ENCODE results near the gene UBL7. TPM values are rescaled to one million over a fixed set of nuclear protein-coding genes. Genes with fewer than 3 reads are reported as not detected.

Gene UBL7
- total and polyA plus RNA-seq, 2 of the 8 experiments (the other 6 are each of a cell fraction or from before 2014, with no cell fraction given), result 71.5 to 183 TPM

- DNase-seq (ENCODE audit: low read depth in 1 of 2, low spot score in 2 of 2) (no peak), FAIRE-seq (no peak)
- Histone ChIP-seq H4K20me1 (replicated peaks in 1 of 2; ENCODE audit: control insufficient read depth in 1 of 2, insufficient read depth in 2 of 2, low read length in 2 of 2) (peaks cover 0 to 2% of the 10 kb centered on the region in 2 experiments), H3K27ac (ENCODE audit: low read depth, low read length) (no peak overlapping the region), H3K14ac (ENCODE audit: insufficient read length) (no peak overlapping the region), H3K36me3 (ENCODE audit: control insufficient read depth in 2 of 4, insufficient read depth in 4 of 4, low read length in 3 of 4) (peaks cover 6 to 44% (median 17%) of the 10 kb centered on the region in 4 experiments; a peak in 7 of 8 replicates), H3K4me2 (ENCODE audit: insufficient read depth in 1 of 2, low read depth in 2 of 2, low read length in 2 of 2) (no peak overlapping the region), H2AFZ (ENCODE audit: low read length) (no peak overlapping the region), H2BK15ac (ENCODE audit: low read length) (no peak overlapping the region), H3K23me2 (ENCODE audit: low read depth, low read length) (no peaks in the 10 kb centered on the region), H3K27me3 (replicated peaks in 1 of 4; ENCODE audit: control insufficient read depth in 3 of 4, extremely low read depth in 1 of 4, insufficient read depth in 3 of 4, low read length in 3 of 4) (no peaks in the 10 kb centered on the region), H3K23ac (ENCODE audit: insufficient read length) (no peak overlapping the region), H3K4me3 (ENCODE audit: extremely low read depth in 1 of 4, insufficient read depth in 2 of 4, low read depth in 3 of 4, low read length in 4 of 4) (no peak overlapping the region), H4K8ac (ENCODE audit: extremely low read depth, insufficient read depth, low read length) (no peak overlapping the region), H3K79me2 (ENCODE audit: control insufficient read depth in 1 of 2, insufficient read depth in 2 of 2, low read length in 2 of 2) (no peaks in the 10 kb centered on the region), H3K9ac (replicated peaks in 1 of 4; ENCODE audit: extremely low read depth in 1 of 4, low read depth in 3 of 4, low read length in 3 of 4) (no peak overlapping the region), H2BK12ac (ENCODE audit: low read depth, low read length) (no peak overlapping the region), H4K91ac (replicated peaks; ENCODE audit: insufficient read length, low read length) (no peak overlapping the region), H3K79me1 (ENCODE audit: low read depth, low read length) (no peaks in the 10 kb centered on the region; the same call in 1 of the 2 replicates), H2BK120ac (replicated peaks; ENCODE audit: low read depth, low read length) (no peak overlapping the region), H2AK5ac (ENCODE audit: low read depth, low read length) (no peak overlapping the region), H3K4ac (replicated peaks; ENCODE audit: insufficient read length, low read depth, low read length) (no peak overlapping the region), H3K4me1 (replicated peaks in 1 of 4; ENCODE audit: control insufficient read depth in 3 of 4, insufficient read depth in 4 of 4, low read length in 3 of 4) (no peaks in the 10 kb centered on the region; a peak in 1 of 7 replicates), H4K5ac (ENCODE audit: insufficient read length, low read depth, low read length) (no peak overlapping the region), H3K56ac (replicated peaks; ENCODE audit: insufficient read length, low read depth, low read length) (no peak overlapping the region), H2BK5ac (ENCODE audit: low read depth, low read length) (no peak overlapping the region), H3K18ac (ENCODE audit: extremely low read depth, low read length) (no peak overlapping the region), H3K9me3 (ENCODE audit: insufficient read depth in 2 of 2, low read depth in 1 of 2, low read length in 1 of 2) (no peaks in the 10 kb centered on the region), H2BK20ac (ENCODE audit: low read length) (no peak overlapping the region)
- no peak for TF ChIP-seq TCF12 (IDR thresholded peaks at IDR 0.05; ENCODE audit: low read depth, low read length)
- TF ChIP-seq TEAD4 (IDR thresholded peaks at IDR 0.05; ENCODE audit: low read depth, low read length), result no peak
- no peak for TF ChIP-seq E2F6 (IDR thresholded peaks at IDR 0.05)
- TF ChIP-seq EGR1 (IDR thresholded peaks at IDR 0.05; ENCODE audit: borderline replicate concordance, low read depth, low read length), result no peak
- 88% methylated on average over 12 of the region's 12 CpGs; no CpG with 5 or more reads in 1 of the 2 experiments for WGBS, 2 experiments (ENCODE audit: extremely low coverage in 1 of 2, insufficient coverage in 1 of 2, insufficient read length in 1 of 2, insufficient replicate concordance in 2 of 2, low coverage in 1 of 2, low lambda C conversion rate in 2 of 2, missing lambda C conversion rate in 1 of 2)
- ChIA-PET POLR2A (ENCODE audit: partially characterized antibody) (interaction anchor here (0.8 to 1.8 kb wide), 4 partner anchors 9 to 19 kb away, joined by 3 to 7 read pairs (median 4); partner anchors contain the start of genes SEMA7A and UBL7), CTCF (ENCODE audit: partially characterized antibody) (interaction anchor here (0.6 to 41.3 kb wide), 10 partner anchors 8 to 119 kb away, joined by 3 to 1311 read pairs (median 4); partner anchors contain the start of genes CYP11A1 and UBL7)
Observed at GRCh38 chr15:74449643-74450205, 11.2 kb downstream of the UBL7 start.

Measured in H1 (cell line).